Hepatocyte (in vitro differentiated cells): ENCODE measurements around the gene ALK. TPM values are rescaled to one million over a fixed set of nuclear protein-coding genes. Genes with fewer than 3 reads are reported as not detected.

Experiments used
- DNase-seq: peaks from one replicate; pipeline ENCODE4 v3.0.0-alpha.2; 2016; ENCODE audit warnings: low spot score
- H2AFZ ChIP-seq: fragments of 200-600 bp; sonication (generic); 2 replicates; pipeline ENCODE4 v1.6.0; 2016; ENCODE audit warnings: antibody characterized with exemption, mild to moderate bottlenecking
- H3K27ac ChIP-seq: fragments of 200-600 bp; sonication (generic); 2 replicates; pipeline ENCODE4 v1.5.1; 2016; ENCODE audit warnings: mild to moderate bottlenecking
- H3K27me3 ChIP-seq: fragments of 200-600 bp; sonication (generic); 2 replicates; pipeline ENCODE4 v1.6.1; 2016
- H3K36me3 ChIP-seq: fragments of 200-600 bp; sonication (generic); replicated peaks from 2 replicates; pipeline ENCODE4 v1.5.1; 2016; ENCODE audit warnings: low read depth; ENCODE audit not compliant: insufficient read depth
- H3K4me1 ChIP-seq: fragments of 200-600 bp; sonication (generic); 2 replicates; pipeline ENCODE4 v1.5.1; 2016; ENCODE audit warnings: mild to moderate bottlenecking, moderate library complexity; ENCODE audit not compliant: insufficient read depth
- H3K4me2 ChIP-seq: fragments of 200-600 bp; sonication (generic); 2 replicates; pipeline ENCODE4 v1.6.0; 2016
- H3K4me3 ChIP-seq: fragments of 200-600 bp; sonication (generic); 2 replicates; pipeline ENCODE4 v1.5.1; 2016; ENCODE audit warnings: mild to moderate bottlenecking
- H3K79me2 ChIP-seq: fragments of 200-600 bp; sonication (generic); 2 replicates; pipeline ENCODE4 v1.6.0; 2017; ENCODE audit warnings: mild to moderate bottlenecking
- H3K9me2 ChIP-seq: fragments of 200-600 bp; sonication (generic); replicated peaks from 2 replicates; pipeline ENCODE4 v1.6.0; 2017; ENCODE audit warnings: mild to moderate bottlenecking; ENCODE audit not compliant: insufficient read depth
- H3K9me3 ChIP-seq: fragments of 200-600 bp; sonication (generic); 2 replicates; pipeline ENCODE4 v1.5.1; 2016; ENCODE audit warnings: low read depth, mild to moderate bottlenecking
- H4K20me1 ChIP-seq: fragments of 200-600 bp; sonication (generic); 2 replicates; pipeline ENCODE4 v1.6.0; 2016; ENCODE audit warnings: mild to moderate bottlenecking; ENCODE audit not compliant: insufficient read depth, poor library complexity, severe bottlenecking
- CTCF ChIP-seq: fragments of 200-600 bp; sonication (generic); IDR thresholded peaks from 2 replicates; pipeline ENCODE4 v1.5.1; 2016; ENCODE audit warnings: antibody characterized with exemption, mild to moderate bottlenecking; ENCODE audit not compliant: poor library complexity
- EZH2 ChIP-seq: fragments of 200-600 bp; sonication (generic); IDR thresholded peaks from 2 replicates; pipeline ENCODE4 v1.6.1; 2016; ENCODE audit warnings: antibody characterized with exemption, mild to moderate bottlenecking, borderline replicate concordance
- EZH2phosphoT487 ChIP-seq: fragments of 200-600 bp; sonication (generic); IDR thresholded peaks from one replicate; pipeline ENCODE4 v1.6.1; 2018; ENCODE audit warnings: antibody characterized with exemption, mild to moderate bottlenecking, low read depth, moderate library complexity; ENCODE audit not compliant: unreplicated experiment, severe bottlenecking
- WGBS: methylation state at CpG from one replicate; pipeline ENCODE4 v1.1.6; 2016; ENCODE audit warnings: low lambda C conversion rate; ENCODE audit errors: missing lambda C conversion rate; 5-methylcytosine and 5-hydroxymethylcytosine counted together
- polyA plus RNA-seq: library from polyadenylated mRNA; unstranded; fragments of >200 nt; fragmentation: Nextera tagmentation; extraction: Ambion mirVana; gene quantifications from 2 replicates; pipeline ENCODE4 v1.2.1, GENCODE V29; 2016
- total RNA-seq: library from RNA; depleted of rRNA; stranded (reverse); fragments of >200 nt; gene quantifications from 2 replicates; pipeline ENCODE4 v1.2.3, GENCODE V29; 2014

The ALK gene
- total and polyA plus RNA-seq, 2 experiments from 2014 or later, result 0.16 to 0.27 TPM

GRCh38 chr2:29766191-29766590 is 155.2 kb downstream of the ALK start:
- 52% methylated on average over 1 of the region's 1 CpG for WGBS
- H3K79me2 ChIP-seq, result no peaks in the 10 kb centered on the region
- no peak overlapping the region for H3K4me2 ChIP-seq

GRCh38 chr2:29765721-29766120 is 155.7 kb downstream of the ALK start:
- DNase-seq, result no peak
- no peaks in the 10 kb centered on the region for H3K9me3 ChIP-seq
- H3K36me3 ChIP-seq, result no peaks in the 10 kb centered on the region
- no peak overlapping the region for H3K27ac ChIP-seq
- H2AFZ ChIP-seq, result no peak overlapping the region
- H3K79me2 ChIP-seq, result no peaks in the 10 kb centered on the region
- H3K9me2 ChIP-seq, result no peaks in the 10 kb centered on the region
- no peaks in the 10 kb centered on the region for H4K20me1 ChIP-seq
- no peak overlapping the region for H3K4me2 ChIP-seq
- no peak for TF ChIP-seq EZH2
- TF ChIP-seq EZH2phosphoT487, result no peak
- H3K27me3 ChIP-seq, result no peaks in the 10 kb centered on the region
- WGBS, result 63% methylated on average over 1 of the region's 1 CpG
- no peaks in the 10 kb centered on the region for H3K4me1 ChIP-seq
- no peak overlapping the region for H3K4me3 ChIP-seq

More at GRCh38 chr2:29766191-29766590, 155.2 kb downstream of the ALK start:
- Histone ChIP-seq H3K4me1 (no peaks in the 10 kb centered on the region), H3K9me3 (no peaks in the 10 kb centered on the region), H3K27me3 (no peaks in the 10 kb centered on the region), H2AFZ (no peak overlapping the region), H3K4me3 (no peak overlapping the region), H3K27ac (no peak overlapping the region), H3K36me3 (no peaks in the 10 kb centered on the region), H4K20me1 (no peaks in the 10 kb centered on the region), H3K9me2 (no peaks in the 10 kb centered on the region)
- TF ChIP-seq CTCF (no peak), EZH2phosphoT487 (no peak), EZH2 (no peak)
- no peak for DNase-seq

- H3K79me2 ChIP-seq, result no peaks in the 10 kb centered on the region
- no peak overlapping the region for H3K4me3 ChIP-seq
- no peaks in the 10 kb centered on the region for H3K36me3 ChIP-seq
- no peaks in the 10 kb centered on the region for H3K27me3 ChIP-seq
- no peak for DNase-seq
- TF ChIP-seq CTCF (no peak), EZH2 (no peak), EZH2phosphoT487 (no peak)
- no peaks in the 10 kb centered on the region for H3K9me3 ChIP-seq
- no peaks in the 10 kb centered on the region for H3K9me2 ChIP-seq
- no peak overlapping the region for H3K27ac ChIP-seq
- H4K20me1 ChIP-seq, result no peaks in the 10 kb centered on the region
- WGBS, result 39% methylated on average over 3 of the region's 3 CpGs
- peaks cover 4% of the 10 kb centered on the region for H3K4me1 ChIP-seq
- no peak overlapping the region for H3K4me2 ChIP-seq
- no peak overlapping the region for H2AFZ ChIP-seq
Observed at GRCh38 chr2:29763371-29763770, 158.0 kb downstream of the ALK start.

- Histone ChIP-seq H4K20me1 (no peaks in the 10 kb centered on the region), H3K36me3 (no peaks in the 10 kb centered on the region), H3K79me2 (no peaks in the 10 kb centered on the region), H3K4me2 (no peak overlapping the region), H3K4me3 (no peak overlapping the region), H3K9me2 (no peaks in the 10 kb centered on the region), H3K9me3 (no peaks in the 10 kb centered on the region), H3K27ac (no peak overlapping the region), H3K4me1 (peaks cover 4% of the 10 kb centered on the region), H3K27me3 (no peaks in the 10 kb centered on the region), H2AFZ (no peak overlapping the region)
- no peak for DNase-seq
- WGBS, result 64% methylated on average over 5 of the region's 5 CpGs
- TF ChIP-seq EZH2phosphoT487 (no peak), EZH2 (no peak), CTCF (no peak)
Observed at GRCh38 chr2:29762239-29762638, 159.1 kb downstream of the ALK start.
